IPS-15b (cell line): ENCODE measurements around the gene AOAH.

ENCODE experiments used
- H3K27me3 ChIP-seq: one replicate; pipeline ENCODE4 v1.6.1; 2013; ENCODE audit warnings: low read length; ENCODE audit not compliant: control insufficient read depth, insufficient read depth
- H3K36me3 ChIP-seq: one replicate; pipeline ENCODE4 v1.6.1; 2013; ENCODE audit warnings: low read length; ENCODE audit not compliant: control insufficient read depth, insufficient read depth
- H3K4me1 ChIP-seq: one replicate; pipeline ENCODE4 v1.6.1; 2013; ENCODE audit warnings: mild to moderate bottlenecking, low read length; ENCODE audit not compliant: control insufficient read depth, insufficient read depth
- H3K4me3 ChIP-seq: one replicate; pipeline ENCODE4 v1.5.1; 2013; ENCODE audit warnings: low read depth, low read length
- H3K9ac ChIP-seq: one replicate; pipeline ENCODE4 v1.6.1; 2013; ENCODE audit warnings: low read depth, mild to moderate bottlenecking, low read length
- H3K9me3 ChIP-seq: one replicate; pipeline ENCODE4 v1.6.1; 2013; ENCODE audit warnings: mild to moderate bottlenecking, low read length; ENCODE audit not compliant: control insufficient read depth, insufficient read depth

AOAH gene

GRCh38 chr7:36615852-36616540 is 108.3 kb downstream of the AOAH start:
- H3K4me3 ChIP-seq = no peak overlapping the region
- no peaks in the 10 kb centered on the region for H3K9me3 ChIP-seq
- H3K27me3 ChIP-seq = no peaks in the 10 kb centered on the region
- no peaks in the 10 kb centered on the region for H3K36me3 ChIP-seq
- peaks cover 4% of the 10 kb centered on the region for H3K4me1 ChIP-seq
- H3K9ac ChIP-seq = no peak overlapping the region

DNA sequence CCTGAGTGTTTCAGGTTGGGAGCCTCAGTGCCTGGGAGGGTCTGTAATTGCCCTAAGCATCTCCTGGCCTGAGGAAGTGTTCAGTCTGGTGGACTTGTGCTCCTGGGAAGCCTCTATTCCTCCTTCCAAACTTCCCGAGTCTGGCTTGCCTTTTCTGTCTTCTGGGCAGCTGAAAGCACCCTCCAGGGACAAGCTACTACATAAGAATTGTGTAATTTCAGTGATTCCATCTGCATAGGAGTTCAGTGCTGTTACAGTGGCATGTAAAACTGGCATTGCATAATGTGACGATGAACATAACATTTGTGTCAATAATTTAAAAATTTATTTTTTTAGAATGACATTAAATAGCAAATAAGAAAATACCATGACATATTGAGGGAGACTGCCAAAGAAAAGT is 109.3 kb downstream of the AOAH start:
- no peak overlapping the region for H3K9ac ChIP-seq
- H3K36me3 ChIP-seq = no peaks in the 10 kb centered on the region
- H3K27me3 ChIP-seq = no peaks in the 10 kb centered on the region
- peaks cover 4% of the 10 kb centered on the region for H3K4me1 ChIP-seq
- H3K4me3 ChIP-seq = no peak overlapping the region
- H3K9me3 ChIP-seq = no peaks in the 10 kb centered on the region

DNA sequence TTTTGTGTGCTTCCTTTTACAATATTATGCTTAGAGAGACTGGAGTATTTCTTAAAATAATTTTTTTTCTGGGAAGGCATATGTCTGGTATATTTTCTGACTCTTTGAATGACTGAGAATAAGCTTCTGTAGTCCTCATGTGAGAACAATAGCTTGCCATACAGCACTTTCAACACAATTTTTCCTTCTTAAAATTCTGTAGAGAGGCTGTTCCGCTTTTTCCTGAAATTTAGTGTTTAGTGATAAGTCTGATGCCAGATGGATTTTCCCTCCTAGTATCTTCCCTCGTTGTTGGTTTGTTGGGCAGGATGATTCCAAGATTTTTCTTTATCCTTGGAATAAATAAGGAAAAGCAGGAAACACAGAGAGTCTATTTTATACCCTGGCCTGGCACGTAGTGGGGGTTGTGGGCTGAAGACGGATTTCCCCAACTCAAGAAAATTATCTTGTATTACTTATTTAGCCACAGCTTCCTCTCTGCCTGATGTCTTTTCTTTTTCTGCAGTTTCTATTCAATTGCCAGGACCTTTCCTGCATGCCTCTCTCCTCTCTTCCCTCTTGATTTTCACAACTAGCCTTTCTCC is 111.2 kb downstream of the AOAH start:
- Histone ChIP-seq H3K9ac (no peak overlapping the region), H3K27me3 (no peaks in the 10 kb centered on the region), H3K4me3 (no peak overlapping the region), H3K9me3 (no peaks in the 10 kb centered on the region), H3K4me1 (peaks cover 4% of the 10 kb centered on the region), H3K36me3 (no peaks in the 10 kb centered on the region)

DNA sequence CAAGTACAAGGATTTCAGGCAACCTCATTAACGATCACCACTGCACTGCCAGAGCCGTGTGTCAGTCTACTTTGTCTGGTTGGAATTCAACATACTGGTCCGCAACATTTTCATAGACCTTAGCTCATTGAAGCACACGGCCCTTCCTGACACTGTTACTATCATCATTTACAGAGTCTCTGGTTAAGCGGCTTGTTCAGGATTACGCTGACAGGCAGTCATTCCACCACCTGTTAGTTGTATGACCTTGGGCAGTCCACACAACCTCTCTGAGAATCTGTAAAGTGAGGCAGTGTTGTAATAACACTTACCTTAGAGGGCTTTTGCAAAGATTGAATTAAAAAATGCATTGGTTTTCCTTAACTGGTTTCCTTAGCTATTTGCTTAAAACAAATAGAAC is 112.6 kb downstream of the AOAH start:
- Histone ChIP-seq H3K4me3 (no peak overlapping the region), H3K4me1 (peaks cover 4% of the 10 kb centered on the region), H3K9me3 (no peaks in the 10 kb centered on the region), H3K9ac (no peak overlapping the region), H3K36me3 (no peaks in the 10 kb centered on the region), H3K27me3 (no peaks in the 10 kb centered on the region)

- Histone ChIP-seq H3K27me3 (no peaks in the 10 kb centered on the region), H3K36me3 (no peaks in the 10 kb centered on the region), H3K4me1 (no peaks in the 10 kb centered on the region), H3K4me3 (no peak overlapping the region), H3K9me3 (no peaks in the 10 kb centered on the region), H3K9ac (no peak overlapping the region)
These were observed 116.6 kb downstream of the AOAH start for GRCh38 chr7:36607721-36608095.

- no peaks in the 10 kb centered on the region for H3K9me3 ChIP-seq
- no peaks in the 10 kb centered on the region for H3K4me1 ChIP-seq
- H3K27me3 ChIP-seq = no peaks in the 10 kb centered on the region
- no peaks in the 10 kb centered on the region for H3K36me3 ChIP-seq
- H3K4me3 ChIP-seq = no peak overlapping the region
- H3K9ac ChIP-seq = no peak overlapping the region
These were observed 117.1 kb downstream of the AOAH start for GRCh38 chr7:36606976-36607720.

DNA sequence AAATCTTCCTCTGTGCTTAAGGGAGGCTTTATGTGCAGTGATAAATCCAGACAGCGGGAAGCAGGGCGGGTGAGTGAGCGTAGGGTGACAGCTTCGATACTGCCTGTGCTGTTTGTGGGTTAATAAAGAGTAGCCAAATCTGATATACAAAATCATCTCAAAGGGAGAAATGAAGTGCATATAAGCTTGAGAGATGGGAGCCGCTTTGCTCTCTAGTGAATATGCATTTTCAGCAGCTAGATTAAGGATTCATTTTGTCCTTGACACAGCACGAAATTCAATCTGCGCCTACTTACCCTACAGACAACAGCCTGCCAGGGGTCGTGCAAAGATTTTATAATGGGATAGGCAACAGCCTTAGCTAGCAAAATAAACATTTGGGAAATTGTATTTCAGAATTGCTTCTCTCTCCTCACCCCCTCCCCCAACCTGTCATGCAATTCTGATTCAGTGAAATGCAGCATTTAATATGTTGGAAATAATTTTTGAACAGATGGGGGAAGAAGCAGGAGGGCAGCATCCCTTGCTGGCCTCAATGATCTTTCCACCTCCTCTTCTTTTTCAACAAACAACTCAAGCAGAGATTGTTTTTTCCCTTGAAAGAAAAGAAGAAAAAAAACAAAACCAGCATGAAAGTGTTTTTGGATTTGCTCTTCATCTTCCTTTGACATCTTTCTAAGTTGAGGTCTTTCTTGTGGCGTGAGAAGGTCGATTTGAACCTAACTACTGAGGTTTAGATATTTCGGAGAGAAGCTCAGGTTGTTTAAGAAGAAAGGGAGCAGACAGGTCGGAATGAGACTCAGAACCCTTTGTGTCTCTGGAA is 117.9 kb downstream of the AOAH start:
- H3K9me3 ChIP-seq = no peaks in the 10 kb centered on the region
- H3K4me3 ChIP-seq = no peak overlapping the region
- no peaks in the 10 kb centered on the region for H3K4me1 ChIP-seq
- H3K36me3 ChIP-seq = no peaks in the 10 kb centered on the region
- no peak overlapping the region for H3K9ac ChIP-seq
- H3K27me3 ChIP-seq = no peaks in the 10 kb centered on the region

GRCh38 chr7:36605261-36606051 is 118.8 kb downstream of the AOAH start:
- Histone ChIP-seq H3K4me1 (no peaks in the 10 kb centered on the region), H3K27me3 (no peaks in the 10 kb centered on the region), H3K4me3 (no peak overlapping the region), H3K9me3 (no peaks in the 10 kb centered on the region), H3K36me3 (no peaks in the 10 kb centered on the region), H3K9ac (no peak overlapping the region)

DNA sequence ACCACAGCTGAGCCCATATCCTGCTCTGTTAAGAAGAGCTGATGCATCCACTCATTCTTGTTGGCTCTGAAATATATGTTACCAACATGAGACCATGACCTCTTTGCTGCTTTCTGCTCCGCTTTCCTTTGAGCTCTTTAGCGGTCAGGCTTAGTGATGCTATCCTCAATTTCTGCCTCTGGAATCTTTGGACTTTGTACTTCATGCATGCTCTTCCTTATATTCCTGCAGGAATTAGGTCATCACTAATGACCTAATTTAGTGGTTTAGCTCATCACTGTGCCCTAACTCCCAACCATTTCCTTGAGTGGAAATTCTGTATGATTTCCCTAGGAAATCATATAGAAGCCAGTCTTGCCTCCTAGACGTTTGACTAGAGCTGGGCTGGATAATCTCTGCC is 119.5 kb downstream of the AOAH start:
- no peaks in the 10 kb centered on the region for H3K4me1 ChIP-seq
- no peak overlapping the region for H3K4me3 ChIP-seq
- no peaks in the 10 kb centered on the region for H3K9me3 ChIP-seq
- H3K27me3 ChIP-seq = no peaks in the 10 kb centered on the region
- H3K9ac ChIP-seq = no peak overlapping the region
- no peaks in the 10 kb centered on the region for H3K36me3 ChIP-seq

GRCh38 chr7:36602934-36603887 is 121.1 kb downstream of the AOAH start:
- H3K9ac ChIP-seq = no peak overlapping the region
- no peaks in the 10 kb centered on the region for H3K4me1 ChIP-seq
- no peaks in the 10 kb centered on the region for H3K36me3 ChIP-seq
- no peak overlapping the region for H3K4me3 ChIP-seq
- no peaks in the 10 kb centered on the region for H3K27me3 ChIP-seq
- H3K9me3 ChIP-seq = no peaks in the 10 kb centered on the region
